Astrocyte (in vitro differentiated cells and primary cell): ENCODE data around the gene ICOS. TPM values are rescaled to one million over a fixed set of nuclear protein-coding genes. Genes with fewer than 3 reads are reported as not detected.

Source experiments
- DNase-seq: peaks from one replicate; pipeline ENCODE4 v3.0.0-alpha.2; 2010; ENCODE audit warnings: low read depth
- FAIRE-seq: peaks from 2 replicates; lab custom pipeline; 2011; peaks lifted over from hg19 to GRCh38; lab: Jason Lieb, UNC
- H2AFZ ChIP-seq: 2 replicates; pipeline ENCODE4 v1.6.0; 2012; ENCODE audit warnings: low read depth, low read length, inconsistent platforms
- H3K27ac ChIP-seq: 2 replicates; pipeline ENCODE4 v1.5.1; 2011; ENCODE audit warnings: low read depth, low read length, inconsistent platforms
- H3K27me3 ChIP-seq: 2 replicates; pipeline ENCODE4 v1.6.0; 2011; ENCODE audit warnings: low read length, inconsistent platforms; ENCODE audit not compliant: insufficient read depth
- H3K36me3 ChIP-seq: 2 replicates; pipeline ENCODE4 v1.5.1; 2011; ENCODE audit warnings: low read length, inconsistent platforms; ENCODE audit not compliant: insufficient read depth
- H3K4me1 ChIP-seq: 2 replicates; pipeline ENCODE4 v1.5.1; 2011; ENCODE audit warnings: low read length, inconsistent platforms; ENCODE audit not compliant: insufficient read depth
- H3K4me2 ChIP-seq: 2 replicates; pipeline ENCODE4 v1.6.0; 2012; ENCODE audit warnings: low read length, inconsistent platforms
- H3K4me3 ChIP-seq: 2 replicates; pipeline ENCODE4 v1.5.1; 2011; ENCODE audit warnings: low read depth, mild to moderate bottlenecking, low read length, inconsistent platforms; ENCODE audit not compliant: insufficient read depth
- H3K79me2 ChIP-seq: 2 replicates; pipeline ENCODE4 v1.6.0; 2012; ENCODE audit warnings: mild to moderate bottlenecking, low read length, inconsistent platforms; ENCODE audit not compliant: insufficient read depth
- H3K9ac ChIP-seq: 2 replicates; pipeline ENCODE4 v1.6.0; 2012; ENCODE audit warnings: mild to moderate bottlenecking, low read length, inconsistent platforms
- H3K9me3 ChIP-seq: 2 replicates; pipeline ENCODE4 v1.5.1; 2012; ENCODE audit warnings: low read depth, mild to moderate bottlenecking, low read length, inconsistent platforms; ENCODE audit not compliant: insufficient read depth
- H4K20me1 ChIP-seq: 2 replicates; pipeline ENCODE4 v1.6.0; 2012; ENCODE audit warnings: low read length, inconsistent platforms; ENCODE audit not compliant: insufficient read depth
- H3K27ac Mint-ChIP-seq: one replicate; pipeline ENCODE4 v1.8.0; 2021; ENCODE audit warnings: mild to moderate bottlenecking, mixed read lengths; ENCODE audit not compliant: unreplicated experiment
- H3K27me3 Mint-ChIP-seq: one replicate; pipeline ENCODE4 v1.8.0; 2021; ENCODE audit warnings: low read depth, mixed read lengths; ENCODE audit not compliant: unreplicated experiment
- H3K36me3 Mint-ChIP-seq: one replicate; pipeline ENCODE4 v1.8.0; 2021; ENCODE audit warnings: low read depth, mixed read lengths; ENCODE audit not compliant: unreplicated experiment
- H3K4me1 Mint-ChIP-seq: one replicate; pipeline ENCODE4 v1.8.0; 2021; ENCODE audit warnings: low read depth, mixed read lengths; ENCODE audit not compliant: unreplicated experiment
- H3K4me3 Mint-ChIP-seq: one replicate; pipeline ENCODE4 v1.8.0; 2021; ENCODE audit warnings: mild to moderate bottlenecking, moderate library complexity, mixed read lengths; ENCODE audit not compliant: unreplicated experiment
- H3K9me3 Mint-ChIP-seq: one replicate; pipeline ENCODE4 v1.8.0; 2021; ENCODE audit warnings: mild to moderate bottlenecking, mixed read lengths; ENCODE audit not compliant: unreplicated experiment
- CTCF ChIP-seq: IDR thresholded peaks from 2 replicates; pipeline ENCODE4 v1.5.1; 2011; ENCODE audit warnings: low read depth, mild to moderate bottlenecking, inconsistent platforms, low read length, moderate library complexity; ENCODE audit not compliant: insufficient read depth
- EZH2 ChIP-seq: IDR thresholded peaks from 2 replicates; pipeline ENCODE4 v1.6.1; 2012; ENCODE audit warnings: mild to moderate bottlenecking, low read length, inconsistent platforms; ENCODE audit not compliant: insufficient read depth
- total RNA-seq: library from RNA; stranded (reverse); gene quantifications from 2 replicates; pipeline ENCODE4 v1.2.1, GENCODE V29; 2021

The ICOS gene
- total RNA-seq, 1 donor from 2014 or later = not detected

- Mint-ChIP-seq H3K36me3 (no peaks in the 10 kb centered on the region), H3K4me1 (peaks cover 6% of the 10 kb centered on the region), H3K27ac (no peak overlapping the region), H3K4me3 (no peak overlapping the region), H3K27me3 (peaks cover 3% of the 10 kb centered on the region), H3K9me3 (no peaks in the 10 kb centered on the region)
- no peaks in the 10 kb centered on the region for H3K4me1 ChIP-seq
- H3K9ac ChIP-seq = no peak overlapping the region
- H3K9me3 ChIP-seq = no peaks in the 10 kb centered on the region
- H3K79me2 ChIP-seq = no peaks in the 10 kb centered on the region
- H4K20me1 ChIP-seq = no peaks in the 10 kb centered on the region
- TF ChIP-seq EZH2 = no peak
- no peak for TF ChIP-seq CTCF
- DNase-seq = no peak
- H2AFZ ChIP-seq = no peak overlapping the region
- peaks cover 2% of the 10 kb centered on the region for H3K27me3 ChIP-seq
- no peak overlapping the region for H3K4me3 ChIP-seq
- no peak overlapping the region for H3K4me2 ChIP-seq
- no peaks in the 10 kb centered on the region for H3K36me3 ChIP-seq
- H3K27ac ChIP-seq = no peak overlapping the region
- no peak for FAIRE-seq
Measured at GRCh38 chr2:203935568-203935967, 995 bp upstream of the ICOS start.

- peaks cover 2% of the 10 kb centered on the region for H3K9me3 Mint-ChIP-seq
- no peaks in the 10 kb centered on the region for H4K20me1 ChIP-seq
- no peak for FAIRE-seq
- DNase-seq = no peak
- no peak overlapping the region for H3K4me2 ChIP-seq
- no peaks in the 10 kb centered on the region for H3K9me3 ChIP-seq
- H3K27ac Mint-ChIP-seq = no peak overlapping the region
- no peak overlapping the region for H3K4me3 ChIP-seq
- H3K27me3 ChIP-seq = peaks cover 2% of the 10 kb centered on the region
- no peak for TF ChIP-seq EZH2
- no peak overlapping the region for H3K4me3 Mint-ChIP-seq
- no peaks in the 10 kb centered on the region for H3K36me3 Mint-ChIP-seq
- H3K4me1 Mint-ChIP-seq = peaks cover 6% of the 10 kb centered on the region
- H3K4me1 ChIP-seq = no peaks in the 10 kb centered on the region
- H2AFZ ChIP-seq = no peak overlapping the region
- no peak overlapping the region for H3K27ac ChIP-seq
- H3K36me3 ChIP-seq = no peaks in the 10 kb centered on the region
- H3K79me2 ChIP-seq = no peaks in the 10 kb centered on the region
- H3K9ac ChIP-seq = no peak overlapping the region
- H3K27me3 Mint-ChIP-seq = peaks cover 3% of the 10 kb centered on the region
Measured at GRCh38 chr2:203936949-203937348, 386 bp downstream of the ICOS start.

DNA sequence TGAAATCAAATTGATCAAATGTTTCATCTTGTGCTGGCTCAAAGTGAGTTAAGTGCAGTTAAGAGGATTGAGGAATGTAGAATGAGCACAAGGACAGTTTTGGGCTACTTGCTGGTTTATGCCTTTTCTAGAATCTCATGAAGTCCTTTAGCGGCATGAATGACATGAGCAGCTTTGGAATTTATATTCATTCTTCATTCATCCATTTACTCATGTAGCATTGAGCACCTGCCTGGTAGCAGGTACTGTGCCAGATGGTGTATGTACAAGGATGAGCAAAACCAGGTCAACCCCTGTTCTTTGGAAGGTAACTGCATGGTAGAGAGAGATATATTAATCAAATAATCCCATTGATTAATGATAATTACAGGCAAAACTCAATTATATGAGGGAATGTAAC is 1.2 kb downstream of the ICOS start:
- Histone ChIP-seq H3K4me3 (no peak overlapping the region), H3K9ac (no peak overlapping the region), H2AFZ (no peak overlapping the region), H3K4me1 (no peaks in the 10 kb centered on the region), H3K27ac (no peak overlapping the region), H3K36me3 (no peaks in the 10 kb centered on the region), H3K9me3 (no peaks in the 10 kb centered on the region), H4K20me1 (no peaks in the 10 kb centered on the region), H3K27me3 (peaks cover 2% of the 10 kb centered on the region), H3K4me2 (no peak overlapping the region), H3K79me2 (no peaks in the 10 kb centered on the region)
- H3K4me1 Mint-ChIP-seq = peaks cover 6% of the 10 kb centered on the region
- TF ChIP-seq CTCF = no peak
- no peak for TF ChIP-seq EZH2
- H3K27me3 Mint-ChIP-seq = peaks cover 3% of the 10 kb centered on the region
- no peak overlapping the region for H3K4me3 Mint-ChIP-seq
- DNase-seq = no peak
- H3K27ac Mint-ChIP-seq = no peak overlapping the region
- no peak for FAIRE-seq
- peaks cover 2% of the 10 kb centered on the region for H3K9me3 Mint-ChIP-seq
- H3K36me3 Mint-ChIP-seq = no peaks in the 10 kb centered on the region
